Measurements from ENCODE around the gene NLGN1.
"Not testable (repeated sequence)": the region's sequence is repeated elsewhere in the genome, so short reads cannot be mapped to it uniquely, and the experiment has no call there.

The NLGN1 gene

DNA sequence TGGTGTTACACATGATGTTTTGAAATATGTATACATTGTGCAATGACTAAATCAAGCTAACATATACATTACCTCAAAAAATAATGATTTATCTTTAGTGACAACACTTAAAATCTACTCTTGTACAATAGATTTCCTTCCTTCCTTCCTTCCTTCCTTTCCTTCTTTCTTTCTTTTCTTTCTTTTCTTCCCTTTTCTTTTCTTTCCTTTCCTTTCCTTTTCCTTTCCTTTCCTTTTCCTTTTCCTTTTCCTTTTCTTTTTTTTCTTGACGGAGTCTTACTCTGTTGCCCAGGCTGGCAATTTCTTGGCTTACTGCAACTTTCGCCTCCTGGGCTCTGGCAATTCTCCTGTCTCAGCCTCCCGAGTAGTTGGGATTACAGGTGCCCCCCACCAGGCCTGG lies 170.5 kb downstream of the NLGN1 start:
- no peak for DNase-seq

DNA sequence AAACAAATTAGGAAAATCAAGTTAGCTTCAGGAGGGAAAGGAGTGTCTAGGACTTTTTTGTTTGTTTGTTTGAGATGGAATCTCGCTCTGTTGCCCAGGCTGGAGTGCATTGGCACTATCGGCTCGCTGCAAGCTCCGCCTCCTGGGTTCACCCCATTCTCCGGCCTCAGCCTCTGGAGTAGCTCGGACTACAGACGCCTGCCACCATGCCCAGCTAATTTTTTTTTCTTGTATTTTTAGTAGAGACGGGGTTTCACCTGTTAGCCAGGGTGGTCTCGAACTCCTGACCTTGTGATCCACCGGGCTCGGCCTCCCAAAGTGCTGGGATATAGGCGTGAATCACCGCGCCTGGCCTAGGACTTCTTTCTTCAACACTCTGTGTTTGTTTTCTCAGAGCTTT lies 171.1 kb downstream of the NLGN1 start:
- DNase-seq, result no peak

DNA sequence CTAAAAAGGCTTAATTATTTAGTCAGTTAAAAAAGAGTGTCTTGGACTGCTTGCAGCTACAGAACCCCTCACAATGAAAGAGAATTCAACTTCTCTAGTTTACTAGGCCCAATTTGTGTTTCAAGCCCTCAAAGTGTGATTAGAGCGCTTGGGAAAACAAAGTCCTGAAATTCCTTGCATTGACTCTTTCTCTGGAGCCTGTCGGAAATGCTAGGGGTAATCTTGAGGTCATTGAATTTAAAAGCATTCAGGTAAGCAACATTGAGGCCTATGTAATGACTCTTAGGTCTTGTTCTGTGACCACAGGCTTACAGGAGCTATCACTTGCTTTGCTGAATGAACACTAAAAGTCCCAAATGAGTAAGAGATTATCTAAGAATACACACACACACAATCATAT lies 186.0 kb downstream of the NLGN1 start:
- no peak for DNase-seq

DNA sequence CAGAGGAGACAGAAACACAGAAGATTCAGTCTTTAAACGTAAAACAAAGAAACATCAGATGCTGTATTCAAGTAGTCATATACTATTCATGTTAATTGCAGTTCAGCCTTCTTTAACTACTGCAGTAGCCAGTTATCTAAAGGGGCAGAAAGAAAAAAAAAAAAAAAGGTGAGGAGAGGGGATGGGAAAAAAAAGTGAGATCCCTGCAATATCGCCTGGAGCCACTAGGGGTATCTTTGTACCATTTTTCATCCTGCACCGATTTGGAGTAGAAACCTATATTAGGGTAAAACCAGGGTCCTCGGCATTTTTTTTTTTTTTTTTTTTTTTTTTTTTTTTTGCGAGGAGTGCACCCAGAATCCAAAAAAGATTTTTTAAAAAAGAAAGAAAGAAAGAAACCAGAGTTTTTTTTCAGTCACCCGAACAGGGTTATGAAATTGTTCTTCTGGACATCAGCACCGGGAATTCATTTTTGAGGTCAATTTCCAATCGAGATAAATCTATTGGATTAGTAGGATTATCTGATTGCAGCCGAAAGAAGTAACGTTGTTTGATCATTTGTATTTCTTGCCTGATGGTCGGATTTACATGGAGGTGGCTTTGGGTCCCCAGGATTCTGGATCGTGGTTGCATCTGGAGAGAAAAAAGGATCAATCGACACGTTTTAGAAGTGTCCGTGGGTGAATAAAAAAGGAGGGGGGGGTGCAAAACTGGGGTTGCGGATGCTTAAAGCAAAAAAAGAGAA lies 186.7 kb downstream of the NLGN1 start:
- peak; percentile 8 to 17 (median 10) for DNase-seq

DNA sequence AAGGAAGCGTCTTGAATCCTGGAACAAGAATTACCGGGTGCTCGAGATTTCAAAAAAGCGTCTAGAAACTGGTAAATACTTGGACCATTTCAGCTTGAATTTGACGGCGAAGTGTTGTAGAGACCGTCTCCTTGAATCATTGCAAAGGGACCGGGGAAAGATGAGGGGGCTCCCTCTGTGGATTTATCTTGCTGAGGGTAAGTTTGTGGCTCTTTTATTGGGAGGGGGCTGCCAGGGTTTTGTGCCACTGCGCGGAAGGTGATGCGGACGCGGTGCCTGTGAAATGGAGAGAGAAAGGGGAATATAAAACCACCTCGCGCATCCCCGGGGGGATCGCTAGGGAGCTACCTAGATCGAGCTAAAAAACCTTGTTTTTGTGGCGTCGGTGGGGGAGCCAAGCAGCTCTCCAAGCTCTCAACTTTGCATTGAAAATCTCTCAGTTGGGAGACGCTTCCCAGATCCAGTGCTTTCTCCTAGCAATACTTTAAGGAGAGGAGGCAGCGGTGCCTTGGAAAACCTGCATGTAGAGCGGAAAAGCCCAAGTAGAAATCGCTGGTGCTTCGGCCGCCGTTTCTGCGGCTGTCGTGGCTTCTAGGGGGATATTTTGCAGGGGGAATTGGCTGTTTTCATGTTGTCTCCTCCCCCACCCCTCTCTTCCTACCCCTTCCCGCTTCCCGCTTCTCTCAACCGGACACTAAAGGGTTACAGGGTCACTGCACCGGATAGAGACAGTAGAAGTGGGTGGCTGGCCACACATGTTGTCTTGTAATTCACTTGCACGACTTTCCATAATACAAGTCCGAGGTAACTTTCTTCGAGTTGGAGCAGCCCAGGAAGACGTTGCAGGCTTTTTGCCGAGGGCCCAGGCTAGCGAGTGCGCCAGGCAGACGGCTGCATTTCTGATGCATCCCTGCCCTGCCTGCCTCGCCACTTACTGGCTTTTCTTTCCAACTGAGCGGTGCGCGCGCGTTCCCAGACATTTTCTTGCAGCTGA lies 187.6 kb downstream of the NLGN1 start:
- DNase-seq, result no peak

DNA sequence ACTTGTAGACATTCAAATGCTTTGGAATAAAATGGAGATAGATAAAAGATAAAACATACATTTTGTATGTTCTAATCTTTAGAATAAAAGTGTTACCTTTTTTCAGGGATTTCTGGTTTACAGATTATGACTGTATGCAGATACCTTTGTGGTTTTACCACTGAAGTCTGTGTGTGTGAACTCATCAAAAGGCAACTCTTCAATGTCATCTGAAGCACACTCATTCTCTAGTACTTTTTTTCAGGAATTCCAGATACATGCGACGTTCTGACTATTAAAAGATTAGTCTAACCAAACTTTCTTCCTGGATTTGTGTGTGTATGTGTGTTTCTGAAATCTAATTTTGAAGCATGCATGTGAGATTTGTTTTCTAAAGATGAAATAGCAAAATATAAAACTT lies 188.6 kb downstream of the NLGN1 start:
- no peak for DNase-seq

DNA sequence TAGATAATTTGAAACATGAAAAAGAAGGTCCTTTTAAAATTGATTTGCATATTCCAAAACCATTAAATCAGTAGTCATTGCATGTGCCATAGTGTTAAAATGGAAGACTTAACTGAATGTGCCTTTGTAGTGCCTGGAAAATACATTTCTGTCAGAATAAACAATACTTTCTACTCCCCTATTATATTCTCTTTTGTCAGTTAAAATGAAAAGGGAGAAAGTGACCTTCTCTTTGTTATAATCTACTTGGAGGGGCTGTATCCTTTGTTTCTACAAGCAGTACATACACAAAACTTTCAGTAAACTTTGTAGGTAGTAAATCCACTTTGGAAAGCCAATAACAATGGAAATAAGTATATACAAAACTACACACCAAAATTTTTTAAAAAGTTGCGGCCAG lies 189.5 kb downstream of the NLGN1 start:
- no peak for DNase-seq

DNA sequence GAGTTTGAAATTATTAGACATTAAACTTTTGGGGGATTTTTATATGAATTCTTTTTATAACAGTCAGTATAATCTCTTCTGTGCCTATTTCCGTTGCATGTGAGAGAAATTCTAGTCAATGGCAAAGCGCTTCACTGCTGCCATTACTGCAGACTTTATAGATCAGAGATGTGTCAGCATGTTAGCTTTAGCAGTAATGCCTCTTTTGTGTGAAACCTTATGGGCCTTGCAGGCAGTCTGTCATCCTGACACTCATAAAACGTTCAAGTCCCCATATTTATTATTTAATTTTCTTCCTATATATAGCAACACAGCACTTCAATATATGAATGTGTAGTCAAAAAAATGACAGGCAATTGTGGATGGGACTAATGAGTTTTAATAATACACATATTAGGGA lies 191.0 kb downstream of the NLGN1 start:
- no peak for DNase-seq

DNA sequence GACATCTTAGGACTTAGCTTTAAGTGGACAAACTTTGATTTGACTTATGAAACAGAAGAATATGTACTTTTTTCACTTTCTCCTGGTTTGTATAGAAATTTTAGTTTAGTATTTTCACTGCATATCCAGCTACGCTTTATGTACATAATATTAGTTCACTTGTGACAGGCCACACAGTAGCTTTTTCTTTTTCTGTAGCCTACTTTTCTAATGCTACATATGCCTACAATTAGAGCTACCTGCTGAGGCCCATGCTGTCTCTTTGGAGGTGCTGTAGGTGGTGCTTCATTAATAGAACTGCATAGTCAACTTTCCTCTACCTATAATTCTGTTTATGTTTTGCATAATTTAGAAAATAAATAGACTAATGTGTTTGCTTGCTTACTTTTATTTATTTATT lies 191.6 kb downstream of the NLGN1 start:
- no peak for DNase-seq

DNA sequence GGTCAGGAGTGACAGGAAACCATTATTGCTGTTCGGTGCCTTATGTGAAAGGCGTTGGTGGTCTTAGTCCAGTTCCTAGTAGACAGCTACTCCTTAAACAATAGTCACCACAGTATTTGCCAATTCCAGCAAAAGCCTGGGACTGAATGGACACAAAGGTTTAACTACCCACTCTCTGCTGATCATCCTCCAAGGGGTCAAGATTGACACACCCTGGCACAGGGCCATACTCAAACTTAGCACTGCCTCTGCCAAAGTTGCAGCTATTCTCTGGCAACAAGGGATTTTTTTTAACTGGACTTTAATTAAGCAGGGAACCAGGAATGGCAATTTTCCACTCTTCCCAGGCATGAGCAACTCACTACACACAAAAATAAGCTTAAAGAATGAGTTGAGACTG lies 193.9 kb downstream of the NLGN1 start:
- DNase-seq, result no peak

DNA sequence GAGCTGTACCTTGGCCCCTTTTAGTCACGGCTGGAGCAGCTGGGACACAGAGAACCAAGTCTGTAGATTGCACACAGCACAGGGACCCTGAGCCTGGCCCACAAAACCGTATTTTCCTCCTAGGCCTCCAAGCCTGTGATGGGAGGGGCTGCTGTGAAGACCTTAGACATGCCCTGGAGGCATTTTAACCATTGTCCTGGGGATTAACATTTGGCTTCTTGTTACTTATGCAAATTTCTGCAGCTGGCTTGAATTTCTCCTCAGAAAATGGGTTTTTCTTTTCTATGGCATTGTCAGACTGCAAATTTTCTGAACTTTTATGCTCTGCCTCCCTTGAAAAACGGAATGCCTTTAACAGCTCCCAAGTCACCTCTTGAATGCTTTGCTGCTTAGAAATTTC lies 197.3 kb downstream of the NLGN1 start:
- not testable (repeated sequence) for DNase-seq

DNA sequence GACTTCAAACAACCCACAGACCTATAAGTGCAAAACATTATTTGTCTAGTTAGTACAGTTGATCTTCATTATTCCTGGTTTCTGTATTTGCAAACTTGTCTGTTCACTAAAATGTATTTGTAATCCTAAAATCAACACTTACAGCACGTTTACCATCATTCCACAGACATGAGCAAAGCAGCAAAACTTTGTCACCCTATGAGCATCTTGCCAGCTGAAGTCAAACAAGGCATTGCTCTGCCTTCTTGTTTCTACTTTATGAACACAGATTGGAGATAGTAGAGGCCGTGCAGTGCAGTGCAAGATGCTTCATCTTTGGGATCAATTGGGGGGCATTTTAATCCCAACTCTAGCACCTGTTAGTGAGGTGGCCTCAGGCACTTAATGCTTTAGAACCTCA lies 202.1 kb downstream of the NLGN1 start:
- DNase-seq, result no peak

DNA sequence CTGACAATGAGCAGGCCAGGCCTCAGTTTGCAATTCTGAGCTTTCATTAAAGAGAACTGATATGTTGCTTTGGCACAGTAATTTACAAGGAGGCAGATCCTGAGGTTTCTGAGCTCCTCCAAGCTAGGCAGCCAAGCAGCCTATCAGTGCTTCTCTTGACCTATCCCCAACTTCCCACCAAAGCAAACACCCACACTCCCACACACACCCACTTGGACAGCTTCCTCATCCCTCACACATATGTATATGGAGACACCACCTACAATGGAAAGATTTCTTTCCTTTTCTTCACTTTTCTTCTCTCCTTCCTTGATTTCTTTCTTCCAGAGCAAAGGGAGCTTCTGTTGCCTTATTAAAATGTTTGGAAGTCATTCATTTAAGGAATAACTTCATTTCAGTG lies 217.0 kb downstream of the NLGN1 start:
- no peak for DNase-seq

DNA sequence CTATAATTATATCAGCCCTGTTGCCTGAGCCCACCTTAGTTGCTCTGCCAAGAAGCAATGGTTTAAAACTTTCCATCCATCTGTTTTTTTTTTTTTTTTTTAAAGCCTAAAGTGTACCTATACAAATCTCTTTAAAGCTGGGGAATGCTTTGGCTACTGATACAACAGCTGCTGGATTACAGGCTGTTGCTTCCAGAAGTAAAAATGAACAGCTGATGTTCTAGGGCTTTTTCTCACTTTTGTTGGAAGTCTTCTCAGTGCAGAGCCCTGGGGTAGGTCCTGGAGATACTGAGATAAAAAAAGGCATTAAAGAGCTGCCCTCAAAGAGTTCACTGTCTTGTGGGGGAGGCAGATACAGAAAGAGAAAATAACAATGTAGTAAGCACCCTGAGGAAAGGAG lies 218.1 kb downstream of the NLGN1 start:
- DNase-seq, result no peak

DNA sequence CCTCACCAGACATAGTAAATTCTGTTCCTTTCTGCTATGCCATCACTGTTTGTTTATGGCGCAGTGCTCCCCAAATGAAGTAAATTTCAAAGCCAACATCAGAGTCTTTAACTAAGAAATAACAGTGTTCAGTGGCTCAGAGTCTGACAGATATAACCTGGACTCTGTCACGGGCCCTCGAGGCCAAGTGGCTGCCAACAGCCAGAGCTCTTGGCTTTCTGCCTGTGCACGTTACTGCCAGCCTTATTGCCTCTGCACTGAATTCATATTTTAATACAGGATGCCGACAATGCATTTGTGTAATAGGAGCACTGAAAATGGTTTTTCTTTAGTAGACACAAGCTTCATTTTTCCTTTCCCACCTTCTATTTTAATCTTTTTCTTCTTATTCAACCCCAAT lies 219.9 kb downstream of the NLGN1 start:
- DNase-seq, result no peak

DNA sequence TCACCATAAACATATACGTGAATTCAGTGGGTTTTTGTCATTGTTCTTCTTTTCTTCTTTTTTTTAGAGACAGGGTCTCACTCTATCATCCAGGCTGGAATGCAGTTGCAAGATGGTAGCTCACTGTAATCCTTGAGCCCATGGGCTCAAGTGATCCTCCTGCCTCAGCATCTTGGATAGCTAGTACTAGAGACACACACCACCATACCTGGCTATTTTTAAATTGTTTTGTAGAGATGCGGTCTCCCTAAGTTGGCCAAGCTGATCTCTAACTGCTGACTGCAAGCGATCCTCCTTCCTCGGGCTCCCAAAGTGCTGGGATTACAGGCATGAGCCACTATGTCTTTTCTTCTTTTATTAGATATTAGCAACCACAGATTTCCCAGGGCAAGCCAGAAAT lies 220.6 kb downstream of the NLGN1 start:
- DNase-seq, result no peak

DNA sequence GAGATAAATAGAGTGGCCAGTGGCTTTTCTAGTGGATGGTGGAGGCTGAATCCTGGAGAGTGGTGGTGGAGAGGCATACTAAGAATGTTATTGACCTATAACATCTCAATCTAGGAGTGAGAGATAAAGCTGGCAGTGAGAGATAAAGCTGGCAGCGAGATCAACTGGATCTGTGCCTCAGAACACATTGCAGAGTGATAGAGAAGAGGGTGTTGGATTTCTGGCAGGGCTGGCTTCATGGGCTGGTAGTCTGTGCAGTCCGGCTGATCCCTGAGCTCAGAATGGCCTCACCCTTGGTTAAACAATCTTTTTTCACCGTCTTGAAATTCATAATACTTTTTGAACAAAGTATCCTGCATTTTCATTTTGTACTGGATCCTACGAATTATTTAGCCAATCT lies 221.2 kb downstream of the NLGN1 start:
- no peak for DNase-seq

DNA sequence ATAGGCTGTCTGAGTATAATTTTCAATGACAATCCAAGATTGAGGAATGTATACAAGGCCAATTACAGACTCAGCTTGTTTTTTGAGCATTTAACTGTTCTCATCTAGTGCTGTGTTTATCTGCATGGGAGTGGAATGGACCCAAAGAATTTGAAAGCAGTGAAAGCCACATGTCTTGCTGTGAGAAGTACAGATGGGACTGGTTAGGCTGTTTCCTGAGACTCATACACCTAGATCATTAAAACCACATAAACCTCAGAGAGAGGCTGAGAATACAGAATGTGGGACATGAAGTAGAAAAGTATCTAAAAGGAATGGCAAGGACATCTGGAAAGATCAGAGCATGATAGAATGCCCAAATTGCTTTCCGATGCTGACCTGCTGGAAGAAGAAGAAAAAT lies 224.6 kb downstream of the NLGN1 start:
- DNase-seq, result no peak

DNA sequence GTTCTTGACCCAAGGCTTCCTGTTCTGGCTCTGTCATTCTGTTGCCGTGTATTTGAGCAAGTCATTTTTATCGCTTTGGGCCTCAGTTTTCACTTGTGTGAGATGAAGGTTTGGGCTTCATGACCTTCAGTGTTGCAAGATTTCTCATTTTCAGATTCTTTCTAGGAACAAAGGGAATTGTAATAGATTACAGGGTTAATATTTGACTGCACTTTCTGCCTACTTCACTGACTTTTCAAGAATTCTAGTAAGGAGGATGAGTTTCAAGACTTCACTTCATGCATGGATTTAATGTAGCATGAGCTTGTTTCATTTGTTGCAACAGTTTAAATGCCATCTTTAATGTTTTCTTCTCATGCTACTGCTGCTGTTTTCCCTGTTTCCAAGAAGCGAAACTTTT lies 226.5 kb downstream of the NLGN1 start:
- no peak for DNase-seq

DNA sequence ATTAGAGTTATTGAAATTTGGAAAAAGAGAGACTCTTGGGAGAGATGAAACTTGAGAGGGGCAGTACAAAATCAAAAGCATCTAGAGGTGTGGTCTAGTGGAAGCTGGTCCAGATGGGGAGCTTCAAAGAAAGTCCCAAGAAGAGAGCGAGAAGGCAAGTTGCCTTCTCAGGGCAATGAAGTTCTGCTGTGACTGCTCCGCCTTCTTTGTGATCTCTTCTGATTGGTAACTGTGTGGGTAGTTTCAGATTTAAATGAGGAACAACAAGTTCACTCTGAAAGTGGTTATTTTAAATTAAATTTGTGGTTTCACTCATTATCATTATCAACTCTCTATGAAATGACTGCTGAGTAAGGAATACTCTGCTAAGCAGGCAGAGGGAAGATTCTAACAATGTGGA lies 233.3 kb downstream of the NLGN1 start:
- no peak for DNase-seq

DNA sequence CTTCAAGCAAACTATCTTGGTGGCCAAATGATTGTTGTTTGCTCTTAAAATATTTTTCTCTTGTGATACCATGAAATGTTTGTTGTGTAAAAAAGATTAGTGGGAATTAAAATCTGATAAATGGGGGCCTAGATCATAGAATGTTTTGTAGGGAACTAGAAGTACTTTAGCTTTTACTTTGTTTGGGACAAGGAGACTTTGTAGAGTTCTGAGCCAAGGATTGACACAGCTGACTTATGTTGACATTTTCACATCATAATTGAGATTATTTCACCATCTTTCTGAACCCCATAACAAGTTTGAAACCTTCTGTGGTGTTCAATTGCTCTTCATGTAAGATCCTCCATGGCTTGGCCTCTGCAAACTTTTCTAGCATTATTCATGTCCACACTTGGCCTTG lies 235.4 kb downstream of the NLGN1 start:
- DNase-seq, result no peak

DNA sequence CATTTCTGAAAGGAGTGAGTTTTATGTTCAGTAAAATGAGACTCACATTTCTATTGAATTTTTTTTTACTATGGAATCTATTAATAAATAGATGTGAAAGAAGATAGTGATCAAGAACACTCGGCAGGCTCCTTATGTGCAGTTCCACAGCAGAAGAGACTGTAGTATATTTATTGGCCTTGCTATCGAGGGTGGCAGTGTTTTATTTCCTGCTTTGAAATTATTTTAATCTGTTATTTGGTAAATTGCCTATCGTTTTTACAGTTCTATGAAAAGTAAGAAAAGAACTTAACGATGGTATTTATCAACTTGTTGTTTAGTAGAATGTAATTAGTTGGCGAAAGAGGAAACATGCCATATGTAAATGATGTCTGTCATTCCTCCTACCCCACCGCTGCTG lies 238.3 kb downstream of the NLGN1 start:
- DNase-seq, result no peak

DNA sequence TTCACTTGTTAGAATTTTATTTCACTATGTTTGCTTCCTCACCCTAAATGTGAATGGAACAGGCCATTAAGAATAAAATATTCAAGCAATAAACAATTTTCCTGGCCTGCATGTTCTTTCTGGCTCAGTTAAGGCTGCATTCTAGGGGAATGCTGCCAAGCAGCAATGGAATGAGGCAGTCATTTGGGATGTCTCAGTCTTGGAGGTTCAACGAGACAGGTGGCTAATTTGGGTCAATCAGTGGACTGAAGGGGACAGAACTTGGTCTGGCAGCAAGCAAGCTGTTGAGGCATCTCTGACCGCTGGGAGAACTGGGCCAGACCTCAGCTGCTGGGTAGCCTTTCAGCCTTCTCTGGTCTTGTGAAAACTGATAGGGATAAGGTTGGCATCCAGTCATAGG lies 241.6 kb downstream of the NLGN1 start:
- DNase-seq, result no peak

DNA sequence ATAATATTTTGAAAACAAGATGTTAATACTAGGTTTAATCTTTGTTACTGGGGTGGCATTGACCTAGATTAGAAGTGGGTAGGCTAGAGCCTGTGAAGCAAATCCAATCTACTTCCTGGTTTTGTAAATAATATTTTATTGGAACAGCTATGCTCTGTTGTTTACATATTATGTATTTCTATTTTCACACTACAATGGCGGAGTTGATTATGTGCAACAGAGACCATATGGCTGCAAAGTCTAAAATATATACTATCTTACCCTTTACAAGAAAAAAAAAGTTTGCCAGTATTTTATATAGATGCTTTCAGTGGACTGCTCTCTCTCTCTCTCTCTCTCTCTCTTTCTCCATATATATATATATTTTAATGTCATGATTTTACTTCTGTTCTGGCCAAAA lies 244.2 kb downstream of the NLGN1 start:
- DNase-seq, result no peak

Data from suppressor macrophage (primary cell).